LNCAP (cell line): ENCODE data around the gene CRYL1.

Experiments
- TF ChIP-seq, protein P1 (sequence below): fragments of 450-650 bp; IDR thresholded peaks from 2 replicates; pipeline ENCODE4 v1.5.1; 2017; ENCODE audit warnings: mild to moderate bottlenecking

Gene CRYL1

GRCh38 chr13:20566468-20566897, 40.8 kb upstream of the CRYL1 start:
- TF ChIP-seq, protein P1, sequence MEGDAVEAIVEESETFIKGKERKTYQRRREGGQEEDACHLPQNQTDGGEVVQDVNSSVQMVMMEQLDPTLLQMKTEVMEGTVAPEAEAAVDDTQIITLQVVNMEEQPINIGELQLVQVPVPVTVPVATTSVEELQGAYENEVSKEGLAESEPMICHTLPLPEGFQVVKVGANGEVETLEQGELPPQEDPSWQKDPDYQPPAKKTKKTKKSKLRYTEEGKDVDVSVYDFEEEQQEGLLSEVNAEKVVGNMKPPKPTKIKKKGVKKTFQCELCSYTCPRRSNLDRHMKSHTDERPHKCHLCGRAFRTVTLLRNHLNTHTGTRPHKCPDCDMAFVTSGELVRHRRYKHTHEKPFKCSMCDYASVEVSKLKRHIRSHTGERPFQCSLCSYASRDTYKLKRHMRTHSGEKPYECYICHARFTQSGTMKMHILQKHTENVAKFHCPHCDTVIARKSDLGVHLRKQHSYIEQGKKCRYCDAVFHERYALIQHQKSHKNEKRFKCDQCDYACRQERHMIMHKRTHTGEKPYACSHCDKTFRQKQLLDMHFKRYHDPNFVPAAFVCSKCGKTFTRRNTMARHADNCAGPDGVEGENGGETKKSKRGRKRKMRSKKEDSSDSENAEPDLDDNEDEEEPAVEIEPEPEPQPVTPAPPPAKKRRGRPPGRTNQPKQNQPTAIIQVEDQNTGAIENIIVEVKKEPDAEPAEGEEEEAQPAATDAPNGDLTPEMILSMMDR = no peak

- TF ChIP-seq, protein P1 = no peak
Measured at GRCh38 chr13:20565115-20565736, 39.6 kb upstream of the CRYL1 start.

DNA sequence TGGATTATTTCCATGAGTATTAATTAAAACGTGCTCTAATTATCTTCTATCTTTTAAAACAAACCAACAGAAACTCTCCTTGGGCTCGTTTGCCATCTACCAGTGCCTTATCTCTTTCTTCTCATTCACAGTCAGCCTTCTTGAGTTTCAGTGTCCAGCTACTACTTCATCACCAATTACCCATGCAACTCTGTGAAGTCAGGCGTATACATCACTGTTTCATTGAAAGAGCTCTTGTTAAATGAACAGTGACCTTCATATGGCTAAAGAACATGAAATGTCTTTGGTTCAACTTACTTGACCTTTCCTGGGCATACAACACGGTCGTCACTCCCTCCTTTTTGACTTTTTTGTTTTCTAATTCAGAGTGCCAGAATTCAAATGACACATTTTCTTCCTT, 36.1 kb upstream of the CRYL1 start:
- TF ChIP-seq, protein P1 = no peak

- TF ChIP-seq, protein P1 = no peak
Measured at GRCh38 chr13:20559659-20560356, 34.2 kb upstream of the CRYL1 start.

GRCh38 chr13:20558982-20559381, 33.3 kb upstream of the CRYL1 start:
- TF ChIP-seq, protein P1 = no peak

DNA sequence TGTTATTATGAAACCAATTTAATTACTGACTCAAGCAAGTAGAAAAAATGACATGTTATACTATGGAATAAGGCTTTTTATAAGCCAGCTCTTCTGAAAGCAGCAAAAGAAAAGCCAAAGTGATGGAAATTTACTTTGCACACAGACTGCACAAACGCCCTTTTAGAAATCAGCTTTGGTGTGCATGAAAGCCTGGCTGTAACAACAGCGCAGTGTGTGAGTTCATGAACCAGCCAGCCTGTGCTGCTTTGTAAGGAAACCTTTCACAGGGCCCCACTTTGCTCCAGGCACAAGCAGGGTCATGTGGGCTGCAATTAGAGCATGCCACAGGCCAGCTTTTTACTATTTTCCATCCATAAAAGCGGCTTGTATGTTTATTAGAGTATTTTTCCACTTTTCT, 27.7 kb upstream of the CRYL1 start:
- TF ChIP-seq, protein P1 = no peak

DNA sequence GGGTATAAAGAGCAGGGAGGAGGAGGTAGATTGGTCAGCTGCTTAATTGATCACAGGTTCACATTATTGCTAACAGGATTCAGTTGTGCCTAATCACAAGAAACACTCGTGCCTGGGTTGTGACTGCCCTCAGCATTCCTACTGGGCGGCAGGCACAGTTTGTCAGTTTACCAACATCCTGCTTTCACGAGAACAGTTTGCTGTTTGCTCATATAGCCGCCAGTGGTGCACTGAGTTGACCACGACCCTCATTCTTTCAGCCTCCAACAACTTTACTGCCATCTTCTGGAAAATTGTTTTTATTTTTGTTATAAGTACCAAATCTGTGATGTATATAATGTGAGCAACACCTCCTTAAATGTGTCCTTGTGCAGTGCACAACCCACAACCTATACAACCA, 25.1 kb upstream of the CRYL1 start:
- TF ChIP-seq, protein P1 = no peak
